SK-N-SH (cell line): Measurements from ENCODE around the gene TSG101. TPM values are rescaled to one million over a fixed set of nuclear protein-coding genes. Genes with fewer than 3 reads are reported as not detected.

Source experiments
- CTCF ChIA-PET: fragments of 300-600, 350-600 bp; formaldehyde crosslinking; extraction: SDS; loops from one replicate; lab custom pipeline; 2021; lab: Yijun Ruan, JAX
- POLR2A ChIA-PET: fragments of 350-600 bp; sonication (Branson Sonifier 250); formaldehyde crosslinking; extraction: SDS; loops from one replicate; lab custom pipeline; 2020; ENCODE audit warnings: antibody characterized with exemption, inconsistent platforms; lab: Yijun Ruan, JAX
- DNase-seq: peaks from one replicate; pipeline ENCODE4 v3.0.0; 2012
- H2AFZ ChIP-seq: fragments of 200-600 bp; sonication (generic); 2 replicates; pipeline ENCODE4 v1.8.1; 2016; ENCODE audit warnings: antibody characterized with exemption, mild to moderate bottlenecking, low read depth
- H3F3A ChIP-seq: fragments of 200-600 bp; sonication (generic); replicated peaks from 2 replicates; pipeline ENCODE3; 2016; ENCODE audit warnings: antibody characterized with exemption, mild to moderate bottlenecking; ENCODE audit not compliant: insufficient read depth
- H3K27ac ChIP-seq, 2 experiments: fragments of 200-500 bp in 1 of 2; fragments of 200-600 bp in 1 of 2; sonication (Bioruptor generic) in 1 of 2; sonication (generic), shearing (Covaris generic) in 1 of 2; 2 replicates each; pipeline versions ENCODE4 v1.5.1 to v1.6.1; 2014 to 2016; ENCODE audit warnings: low read depth in 2 of 2, inconsistent platforms in 1 of 2, low read length in 1 of 2, mild to moderate bottlenecking in 1 of 2, mixed read lengths in 1 of 2
- H3K27me3 ChIP-seq: fragments of 200-600 bp; sonication (generic), shearing (Covaris generic); 2 replicates; pipeline ENCODE4 v1.6.1; 2016; ENCODE audit warnings: mixed run types; ENCODE audit not compliant: insufficient read depth
- H3K36me3 ChIP-seq, 2 experiments: fragments of 200-500 bp in 1 of 2; fragments of 200-600 bp in 1 of 2; sonication (Bioruptor generic) in 1 of 2; sonication (generic) in 1 of 2; replicated peaks in 1 of 2; 2 replicates each; pipeline versions ENCODE3 to v1.5.1; 2014 to 2016; ENCODE audit warnings: low read length in 1 of 2, mild to moderate bottlenecking in 1 of 2; ENCODE audit not compliant: insufficient read depth in 2 of 2, control insufficient read depth in 1 of 2
- H3K4me1 ChIP-seq, 2 experiments: fragments of 200-500 bp in 1 of 2; fragments of 200-600 bp in 1 of 2; sonication (Bioruptor generic) in 1 of 2; sonication (generic), shearing (Covaris generic) in 1 of 2; 2 replicates each; pipeline versions ENCODE4 v1.5.1 to v1.6.1; 2014 to 2016; ENCODE audit warnings: low read depth in 1 of 2, low read length in 1 of 2, mixed run types in 1 of 2; ENCODE audit not compliant: insufficient read depth in 2 of 2, control insufficient read depth in 1 of 2
- H3K4me2 ChIP-seq: fragments of 200-600 bp; sonication (generic), shearing (Covaris generic); 2 replicates; pipeline ENCODE4 v1.6.1; 2017; ENCODE audit warnings: mixed run types
- H3K4me3 ChIP-seq, 2 experiments: fragments of 200-500 bp in 1 of 2; fragments of 200-600 bp in 1 of 2; sonication (Bioruptor generic) in 1 of 2; sonication (generic), shearing (Covaris generic) in 1 of 2; 2 replicates each; pipeline versions ENCODE4 v1.5.1 to v1.8.1; 2014 to 2016; ENCODE audit warnings: low read depth in 2 of 2, inconsistent platforms in 1 of 2, low read length in 1 of 2, mild to moderate bottlenecking in 1 of 2, mixed read lengths in 1 of 2, moderate library complexity in 1 of 2
- H3K79me2 ChIP-seq: fragments of 200-600 bp; sonication (generic); 2 replicates; pipeline ENCODE4 v1.8.1; 2017; ENCODE audit warnings: mild to moderate bottlenecking; ENCODE audit not compliant: insufficient read depth
- H3K9ac ChIP-seq: fragments of 200-600 bp; sonication (generic); 2 replicates; pipeline ENCODE4 v1.6.1; 2017; ENCODE audit warnings: mixed run types
- H3K9me2 ChIP-seq: fragments of 200-600 bp; sonication (generic); 2 replicates; pipeline ENCODE4 v1.6.1; 2017; ENCODE audit warnings: mixed run types
- H3K9me3 ChIP-seq: fragments of 200-600 bp; sonication (generic); 2 replicates; pipeline ENCODE4 v1.6.1; 2017; ENCODE audit warnings: mixed run types, mild to moderate bottlenecking, moderate library complexity
- H4K20me1 ChIP-seq: fragments of 200-600 bp; sonication (generic); 2 replicates; pipeline ENCODE4 v1.6.1; 2017; ENCODE audit warnings: mild to moderate bottlenecking, mixed run types; ENCODE audit not compliant: insufficient read depth
- CHD2 ChIP-seq: fragments of 150-350 bp; IDR thresholded peaks from 2 replicates; pipeline ENCODE4 v1.6.1; 2018; ENCODE audit warnings: low read length; ENCODE audit not compliant: partially characterized antibody
- EZH2phosphoT487 ChIP-seq: fragments of 200-600 bp; sonication (generic); IDR thresholded peaks from 2 replicates; pipeline ENCODE4 v1.6.1; 2017; ENCODE audit warnings: low read depth, mixed run types, mild to moderate bottlenecking, antibody characterized with exemption, moderate library complexity, borderline replicate concordance
- FOSL2 ChIP-seq: IDR thresholded peaks from 2 replicates; pipeline ENCODE4 v1.4.0; 2012; ENCODE audit warnings: low read depth, mild to moderate bottlenecking, moderate library complexity, borderline replicate concordance
- GABPA ChIP-seq: IDR thresholded peaks from 2 replicates; pipeline ENCODE4 v1.4.0; 2012; ENCODE audit warnings: low read depth, mild to moderate bottlenecking
- JUND ChIP-seq: IDR thresholded peaks from 2 replicates; pipeline ENCODE4 v1.4.0; 2012
- MEF2A ChIP-seq: IDR thresholded peaks from 2 replicates; pipeline ENCODE4 v1.4.0; 2012; ENCODE audit warnings: low read depth, borderline replicate concordance
- PBX3 ChIP-seq: IDR thresholded peaks from 2 replicates; pipeline ENCODE4; 2012
- RAD21 ChIP-seq: IDR thresholded peaks from 2 replicates; pipeline ENCODE4 v1.6.1; 2012; ENCODE audit warnings: mild to moderate bottlenecking, low read length
- RCOR1 ChIP-seq: fragments of 150-350 bp; IDR thresholded peaks from 2 replicates; pipeline ENCODE4 v1.6.1; 2017; ENCODE audit warnings: antibody characterized with exemption, low read length
- REST ChIP-seq: IDR thresholded peaks from 2 replicates; pipeline ENCODE4 v1.6.1; 2012; ENCODE audit warnings: mild to moderate bottlenecking, low read depth, low read length, moderate library complexity
- TEAD4 ChIP-seq: IDR thresholded peaks from 2 replicates; pipeline ENCODE4 v1.4.0; 2012; ENCODE audit warnings: mild to moderate bottlenecking, borderline replicate concordance; ENCODE audit not compliant: insufficient read depth
- YY1 ChIP-seq: IDR thresholded peaks from 2 replicates; pipeline ENCODE4 v1.4.0; 2012; ENCODE audit warnings: low read depth, mild to moderate bottlenecking
- WGBS: methylation state at CpG from one replicate; pipeline ENCODE4 v1.1.6; 2017; ENCODE audit warnings: low lambda C conversion rate; 5-methylcytosine and 5-hydroxymethylcytosine counted together
- polyA plus RNA-seq, 3 experiments: library from polyadenylated mRNA; depleted of rRNA; stranded (reverse); fragments of >200 nt; gene quantifications; 2 replicates each; pipeline ENCODE4 v1.2.3, GENCODE V29; 2012
- TF ChIP-seq, protein P1 (sequence below): IDR thresholded peaks from 2 replicates; pipeline ENCODE4 v1.4.0; 2012; ENCODE audit warnings: low read depth, borderline replicate concordance
- TF ChIP-seq, protein P2 (sequence below): IDR thresholded peaks from 2 replicates; pipeline ENCODE4 v1.4.0; 2012; ENCODE audit warnings: low read depth

TSG101 gene
- polyA plus RNA-seq, 1 of the 3 experiments (the other 2 are of a cell fraction) = 164 TPM

DNA sequence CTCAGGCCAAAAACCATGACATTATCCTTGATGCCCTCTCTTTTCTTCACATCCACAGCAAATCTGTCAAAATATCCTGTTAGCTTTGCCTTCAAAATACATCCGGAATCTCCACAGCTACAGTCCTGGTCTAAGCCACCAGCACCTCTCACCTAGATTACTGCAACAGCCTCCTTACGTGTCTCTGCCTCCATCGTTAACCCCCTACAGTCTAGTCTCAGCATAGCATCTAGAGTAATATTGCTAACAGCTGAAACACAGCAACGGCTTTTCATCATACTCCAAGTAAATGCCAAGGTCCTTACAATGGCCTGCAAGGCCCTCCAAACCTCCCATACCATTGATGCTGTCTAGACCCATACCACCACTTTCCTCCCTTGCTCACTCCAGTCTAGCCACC is 4.4 kb downstream of the TSG101 start:
- CTCF ChIA-PET = interaction anchor here (1.1 kb wide), 2 partner anchors 18 to 205 kb away, joined by 3 read pairs; no protein-coding TSS in a partner anchor
- Histone ChIP-seq H3K9me2 (no peaks in the 10 kb centered on the region), H3K4me2 (no peak overlapping the region), H3K9ac (no peak overlapping the region), H3K4me3 (no peak overlapping the region), H3K4me1 (no peaks in the 10 kb centered on the region; a peak in 2 of 4 replicates)
- TF ChIP-seq JUND = no peak
- TF ChIP-seq, all 33 proteins: peak for 0
- Histone ChIP-seq H3K9me3 (no peaks in the 10 kb centered on the region), H3K79me2 (peaks cover 89% of the 10 kb centered on the region), H3K36me3 (peaks cover 20 to 22% of the 10 kb centered on the region in 2 experiments), H2AFZ (no peak overlapping the region), H3F3A (peaks cover 4% of the 10 kb centered on the region), H3K27ac (no peak overlapping the region), H4K20me1 (no peaks in the 10 kb centered on the region; the same call in 1 of the 2 replicates), H3K27me3 (no peaks in the 10 kb centered on the region)
- POLR2A ChIA-PET = no interaction called here
- peak; percentile 11 for DNase-seq
- WGBS = 92% methylated on average over 4 of the region's 4 CpGs

- H3K4me1 ChIP-seq = no peaks in the 10 kb centered on the region; a peak in 2 of 4 replicates
- 85% methylated on average over 3 of the region's 3 CpGs for WGBS
- H2AFZ ChIP-seq = no peak overlapping the region
- peaks cover 22 to 23% of the 10 kb centered on the region in 2 experiments for H3K36me3 ChIP-seq
- H3K9me2 ChIP-seq = no peaks in the 10 kb centered on the region
- no peak overlapping the region for H3K9ac ChIP-seq
- H3F3A ChIP-seq = no peaks in the 10 kb centered on the region
- no peak overlapping the region for H3K4me3 ChIP-seq
- POLR2A ChIA-PET = no interaction called here
- H3K79me2 ChIP-seq = peaks cover 77% of the 10 kb centered on the region
- no peaks in the 10 kb centered on the region for H3K9me3 ChIP-seq
- H3K27me3 ChIP-seq = no peaks in the 10 kb centered on the region
- H3K27ac ChIP-seq = no peak overlapping the region
- CTCF ChIA-PET = interaction anchor here (1.0 kb wide), 1 partner anchor 277 kb away, joined by 3 read pairs; no protein-coding TSS in a partner anchor
- no peak for TF ChIP-seq TEAD4
- TF ChIP-seq MEF2A = no peak
- TF ChIP-seq, all 33 proteins: peak for 0
- Histone ChIP-seq H3K4me2 (no peak overlapping the region), H4K20me1 (no peaks in the 10 kb centered on the region; the same call in 1 of the 2 replicates)
- DNase-seq = no peak
Measured at GRCh38 chr11:18521122-18521521, 5.6 kb downstream of the TSG101 start.

GRCh38 chr11:18502352-18502751 is 24.4 kb downstream of the TSG101 start:
- Histone ChIP-seq H3K27ac (no peak overlapping the region), H3K4me3 (no peak overlapping the region), H3K9ac (no peak overlapping the region), H3K9me2 (no peaks in the 10 kb centered on the region), H3K4me2 (no peak overlapping the region), H3K4me1 (no peaks in the 10 kb centered on the region), H2AFZ (no peak overlapping the region), H3K9me3 (no peaks in the 10 kb centered on the region), H4K20me1 (no peaks in the 10 kb centered on the region), H3K79me2 (no peaks in the 10 kb centered on the region; the same call in 1 of the 2 replicates), H3F3A (peaks cover 4% of the 10 kb centered on the region), H3K27me3 (no peaks in the 10 kb centered on the region), H3K36me3 (peaks cover 63 to 70% of the 10 kb centered on the region in 2 experiments)
- no peak for DNase-seq
- POLR2A ChIA-PET = no interaction called here
- CTCF ChIA-PET = no interaction called here
- no peak for TF ChIP-seq EZH2phosphoT487
- no peak for TF ChIP-seq GABPA
- no peak for TF ChIP-seq RAD21
- no peak for TF ChIP-seq FOSL2
- TF ChIP-seq, protein P1, sequence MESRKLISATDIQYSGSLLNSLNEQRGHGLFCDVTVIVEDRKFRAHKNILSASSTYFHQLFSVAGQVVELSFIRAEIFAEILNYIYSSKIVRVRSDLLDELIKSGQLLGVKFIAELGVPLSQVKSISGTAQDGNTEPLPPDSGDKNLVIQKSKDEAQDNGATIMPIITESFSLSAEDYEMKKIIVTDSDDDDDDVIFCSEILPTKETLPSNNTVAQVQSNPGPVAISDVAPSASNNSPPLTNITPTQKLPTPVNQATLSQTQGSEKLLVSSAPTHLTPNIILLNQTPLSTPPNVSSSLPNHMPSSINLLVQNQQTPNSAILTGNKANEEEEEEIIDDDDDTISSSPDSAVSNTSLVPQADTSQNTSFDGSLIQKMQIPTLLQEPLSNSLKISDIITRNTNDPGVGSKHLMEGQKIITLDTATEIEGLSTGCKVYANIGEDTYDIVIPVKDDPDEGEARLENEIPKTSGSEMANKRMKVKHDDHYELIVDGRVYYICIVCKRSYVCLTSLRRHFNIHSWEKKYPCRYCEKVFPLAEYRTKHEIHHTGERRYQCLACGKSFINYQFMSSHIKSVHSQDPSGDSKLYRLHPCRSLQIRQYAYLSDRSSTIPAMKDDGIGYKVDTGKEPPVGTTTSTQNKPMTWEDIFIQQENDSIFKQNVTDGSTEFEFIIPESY = no peak
- TF ChIP-seq PBX3 = no peak
- TF ChIP-seq, protein P2, sequence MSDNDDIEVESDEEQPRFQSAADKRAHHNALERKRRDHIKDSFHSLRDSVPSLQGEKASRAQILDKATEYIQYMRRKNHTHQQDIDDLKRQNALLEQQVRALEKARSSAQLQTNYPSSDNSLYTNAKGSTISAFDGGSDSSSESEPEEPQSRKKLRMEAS = no peak
- TF ChIP-seq RCOR1 = no peak
- no peak for TF ChIP-seq REST
- TF ChIP-seq YY1 = no peak
- TF ChIP-seq CHD2 = no peak
- TF ChIP-seq JUND = no peak
